IPS DF 4.7 (cell line): ENCODE data around the gene PGBD5.

ENCODE experiments used
- DNase-seq: peaks from one replicate; pipeline ENCODE4 v3.0.0-alpha.2; 2013; ENCODE audit warnings: low spot score; ENCODE audit errors: extremely low read depth

PGBD5 gene

DNA sequence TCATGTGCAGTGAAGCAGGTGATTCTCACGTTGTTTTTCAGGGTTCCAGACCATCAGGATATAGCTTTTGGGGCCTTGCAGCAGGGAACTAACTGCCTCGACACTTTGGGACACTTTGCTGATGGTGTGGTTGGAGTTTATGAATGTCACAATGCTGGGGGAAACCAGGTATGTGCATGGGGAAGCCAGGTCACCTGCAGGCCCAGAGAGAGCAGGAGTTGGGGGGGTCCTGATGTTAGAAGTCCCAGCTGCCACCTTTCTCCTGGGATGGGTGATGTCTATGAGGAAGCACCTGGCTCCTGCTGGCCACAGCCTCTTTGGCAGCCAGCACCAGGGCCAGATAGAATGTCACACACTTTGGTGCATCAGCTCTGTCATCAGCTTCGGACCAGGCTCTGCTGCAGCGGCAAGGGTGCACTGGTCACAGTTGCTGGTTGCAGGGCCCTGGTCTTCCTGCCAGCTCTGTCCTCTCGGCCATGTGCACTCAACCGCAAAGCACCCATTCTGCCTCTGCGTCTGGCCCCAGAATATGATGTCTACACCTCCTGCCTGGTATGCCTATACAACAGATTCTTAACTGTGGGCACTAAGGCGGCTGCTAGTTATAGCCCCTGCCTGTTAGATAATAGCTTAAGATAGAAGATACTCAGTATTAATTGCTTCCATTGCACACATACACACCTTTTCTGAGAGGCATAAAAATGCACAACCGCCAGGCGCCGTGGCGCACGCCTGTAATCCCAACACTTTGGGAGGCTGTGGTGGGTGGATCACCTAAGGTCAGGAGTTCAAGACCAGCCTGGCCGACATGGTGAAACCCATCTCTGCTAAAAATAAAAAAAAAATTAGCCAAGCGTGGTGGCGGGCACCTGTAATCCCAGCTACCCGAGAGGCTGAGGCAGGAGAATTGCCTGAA, 160.7 kb downstream of the PGBD5 start:
- no peak for DNase-seq
